Fibroblast of lung (primary cell): ENCODE results near the gene DIAPH3. TPM values are rescaled to one million over a fixed set of nuclear protein-coding genes. Genes with fewer than 3 reads are reported as not detected.
A peak's percentile ranks its signal among the peaks of the same experiment; 100 is the strongest.

Experiments
- DNase-seq, 2 donors: peaks; one replicate each; pipeline versions ENCODE4 v3.0.0 to v3.0.0-alpha.2; 2010; ENCODE audit warnings: low read depth in 2 of 2
- H2AFZ ChIP-seq: 2 replicates; pipeline ENCODE4 v1.5.1; 2012; ENCODE audit warnings: low read length, control low read depth, inconsistent platforms
- H3K27ac ChIP-seq: 2 replicates; pipeline ENCODE4 v1.5.1; 2011; ENCODE audit warnings: low read length, control low read depth; ENCODE audit not compliant: insufficient read depth
- H3K27me3 ChIP-seq: 2 replicates; pipeline ENCODE4 v1.5.1; 2011; ENCODE audit warnings: mild to moderate bottlenecking, low read length; ENCODE audit not compliant: control insufficient read depth, insufficient read depth
- H3K36me3 ChIP-seq: 2 replicates; pipeline ENCODE4 v1.5.1; 2011; ENCODE audit warnings: low read length; ENCODE audit not compliant: control insufficient read depth, insufficient read depth
- H3K4me1 ChIP-seq: 2 replicates; pipeline ENCODE4 v1.5.1; 2011; ENCODE audit warnings: low read length; ENCODE audit not compliant: control insufficient read depth, insufficient read depth; ENCODE audit errors: extremely low read depth
- H3K4me2 ChIP-seq: 2 replicates; pipeline ENCODE4 v1.5.1; 2011; ENCODE audit warnings: low read length, control low read depth; ENCODE audit not compliant: insufficient read depth; ENCODE audit errors: extremely low read depth
- H3K4me3 ChIP-seq, 4 experiments: fragments of 200-600 bp in 1 of 4; sonication (generic) in 1 of 4; replicated peaks in 1 of 4; 2 replicates each; pipeline ENCODE4 v1.5.1; 2011 to 2016; ENCODE audit warnings: low read length in 4 of 4, low read depth in 3 of 4, mild to moderate bottlenecking in 3 of 4, control low read depth in 2 of 4, inconsistent platforms in 1 of 4, mixed read lengths in 1 of 4; ENCODE audit not compliant: insufficient read depth in 1 of 4; ENCODE audit errors: control extremely low read depth in 1 of 4
- H3K79me2 ChIP-seq: 2 replicates; pipeline ENCODE4 v1.5.1; 2012; ENCODE audit warnings: mild to moderate bottlenecking, low read length, inconsistent platforms; ENCODE audit not compliant: control insufficient read depth, insufficient read depth
- H3K9ac ChIP-seq: 2 replicates; pipeline ENCODE4 v1.5.1; 2011; ENCODE audit warnings: mild to moderate bottlenecking, low read length, control low read depth; ENCODE audit not compliant: insufficient read depth
- H3K9me3 ChIP-seq: 2 replicates; pipeline ENCODE4 v1.5.1; 2012; ENCODE audit warnings: low read depth, low read length; ENCODE audit not compliant: control insufficient read depth, insufficient read depth
- H4K20me1 ChIP-seq: 2 replicates; pipeline ENCODE4 v1.5.1; 2011; ENCODE audit warnings: low read length; ENCODE audit not compliant: control insufficient read depth, insufficient read depth; ENCODE audit errors: extremely low read depth
- CTCF ChIP-seq, 2 donors: IDR thresholded peaks in 1 of 2; conservative IDR thresholded peaks in 1 of 2; 1 replicate in 1 of 2; 2 replicates in 1 of 2; pipeline ENCODE4 v1.5.1; 2011 to 2012; ENCODE audit warnings: low read length in 2 of 2, control low read depth in 1 of 2, inconsistent platforms in 1 of 2, low read depth in 1 of 2, mild to moderate bottlenecking in 1 of 2
- EZH2 ChIP-seq: IDR thresholded peaks from 2 replicates; pipeline ENCODE4 v1.5.1; 2012; ENCODE audit warnings: low read length, control low read depth, mild to moderate bottlenecking; ENCODE audit errors: missing control alignments
- polyA plus RNA-seq, 2 donors: library from polyadenylated mRNA; depleted of rRNA in 1 of 2; stranded (reverse) in 1 of 2; unstranded in 1 of 2; fragments of >200 nt; gene quantifications; 2 replicates each; pipeline ENCODE4 v1.2.1, GENCODE V29; 2011 to 2012; ENCODE audit warnings: missing spikeins in 1 of 2
- total RNA-seq: library from RNA; depleted of rRNA; stranded (reverse); fragments of >200 nt; gene quantifications from 2 replicates; pipeline ENCODE4 v1.2.1, GENCODE V29; 2014

The DIAPH3 gene
- total and polyA plus RNA-seq, 2 donors (not counting 1 experiment from before 2014, with no cell fraction given): 5.9 to 10.9 TPM

- H2AFZ ChIP-seq: no peak overlapping the region
- H3K36me3 ChIP-seq: no peaks in the 10 kb centered on the region
- H3K27me3 ChIP-seq: no peaks in the 10 kb centered on the region
- no peaks in the 10 kb centered on the region for H4K20me1 ChIP-seq
- H3K4me3 ChIP-seq: no peak overlapping the region
- no peaks in the 10 kb centered on the region for H3K4me1 ChIP-seq
- no peaks in the 10 kb centered on the region for H3K79me2 ChIP-seq
- H3K4me2 ChIP-seq: no peak overlapping the region
- no peaks in the 10 kb centered on the region for H3K9me3 ChIP-seq
- TF ChIP-seq EZH2: no peak
- TF ChIP-seq CTCF (conservative IDR thresholded peaks at IDR 0.05 in 1 of 2, IDR thresholded peaks at IDR 0.05 in 1 of 2; ENCODE audit: low read depth in 1 of 2, low read length in 2 of 2): no peak
- H3K27ac ChIP-seq: no peak overlapping the region
- DNase-seq: no peak
- no peak overlapping the region for H3K9ac ChIP-seq
Observed at GRCh38 chr13:59963383-59963782, 200.3 kb downstream of the DIAPH3 start.

GRCh38 chr13:59962343-59962742, 201.4 kb downstream of the DIAPH3 start:
- no peak overlapping the region for H2AFZ ChIP-seq

GRCh38 chr13:59960683-59961082, 203.0 kb downstream of the DIAPH3 start:
- Histone ChIP-seq H3K4me3 (no peak overlapping the region), H3K79me2 (no peaks in the 10 kb centered on the region), H3K36me3 (no peaks in the 10 kb centered on the region), H4K20me1 (no peaks in the 10 kb centered on the region), H3K27ac (no peak overlapping the region), H3K4me1 (no peaks in the 10 kb centered on the region), H3K9me3 (no peaks in the 10 kb centered on the region), H3K27me3 (no peaks in the 10 kb centered on the region), H3K4me2 (no peak overlapping the region), H2AFZ (peak overlapping the region; percentile 1), H3K9ac (no peak overlapping the region)
- peak in 1 of 2 donors; percentile 23 for DNase-seq
- TF ChIP-seq CTCF (conservative IDR thresholded peaks at IDR 0.05 in 1 of 2, IDR thresholded peaks at IDR 0.05 in 1 of 2; ENCODE audit: low read depth in 1 of 2, low read length in 2 of 2) (no peak), EZH2 (no peak)

More at GRCh38 chr13:59962343-59962742, 201.4 kb downstream of the DIAPH3 start:
- TF ChIP-seq EZH2 (no peak), CTCF (conservative IDR thresholded peaks at IDR 0.05 in 1 of 2, IDR thresholded peaks at IDR 0.05 in 1 of 2; ENCODE audit: low read depth in 1 of 2, low read length in 2 of 2) (no peak)
- Histone ChIP-seq H3K79me2 (no peaks in the 10 kb centered on the region), H3K27me3 (no peaks in the 10 kb centered on the region), H3K9ac (no peak overlapping the region), H3K4me1 (no peaks in the 10 kb centered on the region), H4K20me1 (no peaks in the 10 kb centered on the region), H3K27ac (no peak overlapping the region), H3K4me2 (no peak overlapping the region), H3K4me3 (no peak overlapping the region), H3K9me3 (no peaks in the 10 kb centered on the region), H3K36me3 (no peaks in the 10 kb centered on the region)
- no peak for DNase-seq
